H1 (cell line): ENCODE results near the gene OMP.

ENCODE experiments used
- CTCF ChIP-seq, 3 experiments: IDR thresholded peaks; 1 replicate in 2 of 3; 2 replicates in 1 of 3; pipeline versions ENCODE4 v1.5.1 to v1.6.1; 2011; ENCODE audit warnings: low read length in 3 of 3, mild to moderate bottlenecking in 3 of 3, inconsistent platforms in 2 of 3, low read depth in 1 of 3, moderate library complexity in 1 of 3; ENCODE audit not compliant: insufficient read depth in 1 of 3; ENCODE audit errors: control extremely low read depth in 1 of 3
- EZH2 ChIP-seq: fragments of 200-600 bp; sonication (generic); IDR thresholded peaks from 2 replicates; pipeline ENCODE4 v1.7.1; 2012; ENCODE audit warnings: low read depth, mild to moderate bottlenecking, moderate library complexity, low read length, inconsistent platforms; ENCODE audit not compliant: severe bottlenecking
- KDM1A ChIP-seq: fragments of 200-600, 300-600 bp; sonication (generic); IDR thresholded peaks from 2 replicates; pipeline ENCODE4 v1.7.1; 2016; ENCODE audit warnings: mild to moderate bottlenecking, low read length, borderline replicate concordance
- POLR2A ChIP-seq, 2 experiments: IDR thresholded peaks; 1 replicate in 1 of 2; 2 replicates in 1 of 2; pipeline ENCODE4 v1.6.1; 2011; ENCODE audit warnings: low read depth in 2 of 2, low read length in 2 of 2, mild to moderate bottlenecking in 2 of 2; ENCODE audit errors: control extremely low read depth in 1 of 2
- SRF ChIP-seq: IDR thresholded peaks from 2 replicates; pipeline ENCODE4 v1.6.1; 2011; ENCODE audit warnings: mild to moderate bottlenecking, low read depth, low read length, moderate library complexity
- TCF12 ChIP-seq: IDR thresholded peaks from 2 replicates; pipeline ENCODE4 v1.6.1; 2011; ENCODE audit warnings: low read depth, mild to moderate bottlenecking, low read length

- TF ChIP-seq POLR2A (IDR thresholded peaks at IDR 0.05; ENCODE audit: control extremely low read depth in 1 of 2, low read depth in 2 of 2, low read length in 2 of 2) (no peak), SRF (no peak), KDM1A (no peak), CTCF (IDR thresholded peaks at IDR 0.05; ENCODE audit: control extremely low read depth in 1 of 3, insufficient read depth in 1 of 3, low read depth in 1 of 3, low read length in 3 of 3) (no peak), EZH2 (no peak), TCF12 (no peak)
These were observed 34.3 kb downstream of the OMP start for GRCh38 chr11:77136784-77137420.
